ENCODE measurements around the gene PDCD4. TPM values are rescaled to one million over a fixed set of nuclear protein-coding genes. Genes with fewer than 3 reads are reported as not detected.
"Not testable (repeated sequence)": the region's sequence is repeated elsewhere in the genome, so short reads cannot be mapped to it uniquely, and the experiment has no call there.

Gene PDCD4
- total RNA-seq, 6 donors from 2014 or later = 38.0 to 129 (median 57.1) TPM

- 55 to 57% methylated on average over 4 of the region's 4 CpGs for WGBS, 2 donors
- H3K36me3 ChIP-seq = no peaks in the 10 kb centered on the region
- no peak overlapping the region for H3K4me3 ChIP-seq
- TF ChIP-seq EP300 (IDR thresholded peaks at IDR 0.05) (no peak), CTCF (IDR thresholded peaks at IDR 0.05) (no peak), POLR2AphosphoS5 (IDR thresholded peaks at IDR 0.05) (no peak), POLR2A (IDR thresholded peaks at IDR 0.05) (no peak)
- peaks cover 34 to 58% (median 49%) of the 10 kb centered on the region in 4 donors for H3K4me1 ChIP-seq
- ATAC-seq (ENCODE audit: low FRiP score in 2 of 2) (peak in 1 of 2 donors; percentile 4), DNase-seq (peak in 1 of 2 donors; percentile 24)
- H3K27me3 ChIP-seq = no peaks in the 10 kb centered on the region
- H3K9me3 ChIP-seq = no peaks in the 10 kb centered on the region
- peak overlapping the region; percentile 82 to 91 (median 90) for H3K27ac ChIP-seq
Measured at GRCh38 chr10:110865809-110866482, 5.8 kb upstream of the PDCD4 start.

- ATAC-seq (ENCODE audit: low FRiP score in 2 of 2); H3K4me3 ChIP-seq; H3K36me3 ChIP-seq; H3K9me3 ChIP-seq; DNase-seq; H3K27me3 ChIP-seq: not testable (repeated sequence)
- 75 to 89% methylated on average over 8 of the region's 8 CpGs for WGBS, 2 donors
- H3K27ac ChIP-seq = peak overlapping the region in 3 of 4 donors; percentile 35 to 91 (median 69)
- peaks cover 29 to 54% (median 48%) of the 10 kb centered on the region in 4 donors for H3K4me1 ChIP-seq
Measured at GRCh38 chr10:110867011-110867806, 4.5 kb upstream of the PDCD4 start.

GRCh38 chr10:110867807-110868465, 3.8 kb upstream of the PDCD4 start:
- Histone ChIP-seq H3K4me1 (peaks cover 23 to 48% (median 45%) of the 10 kb centered on the region in 4 donors), H3K36me3 (no peaks in the 10 kb centered on the region), H3K9me3 (no peaks in the 10 kb centered on the region), H3K4me3 (no peak overlapping the region), H3K27me3 (no peaks in the 10 kb centered on the region), H3K27ac (peak overlapping the region in 3 of 4 donors; percentile 35 to 91 (median 69))
- DNase-seq (no peak), ATAC-seq (ENCODE audit: low FRiP score in 2 of 2) (no peak)
- WGBS, 2 donors = 62% methylated on average over 4 of the region's 4 CpGs
- TF ChIP-seq EP300 (IDR thresholded peaks at IDR 0.05) (no peak), POLR2AphosphoS5 (IDR thresholded peaks at IDR 0.05) (no peak), CTCF (IDR thresholded peaks at IDR 0.05) (no peak), POLR2A (IDR thresholded peaks at IDR 0.05) (no peak)

GRCh38 chr10:110868981-110869380, 2.7 kb upstream of the PDCD4 start:
- Histone ChIP-seq H3K27me3 (no peaks in the 10 kb centered on the region), H3K9me3 (no peaks in the 10 kb centered on the region), H3K4me3 (no peak overlapping the region), H3K4me1 (peaks cover 23 to 48% (median 39%) of the 10 kb centered on the region in 4 donors), H3K27ac (peak overlapping the region in 2 of 4 donors; percentile 69 to 91), H3K36me3 (no peaks in the 10 kb centered on the region)
- TF ChIP-seq POLR2AphosphoS5 (IDR thresholded peaks at IDR 0.05) (no peak), POLR2A (IDR thresholded peaks at IDR 0.05) (peak in 1 of 4 donors; percentile 21), EP300 (IDR thresholded peaks at IDR 0.05) (no peak), CTCF (IDR thresholded peaks at IDR 0.05) (no peak)
- WGBS, 2 donors = 71 to 79% methylated on average over 6 of the region's 6 CpGs
- ATAC-seq (ENCODE audit: low FRiP score in 2 of 2) (no peak), DNase-seq (peak in 1 of 2 donors; percentile 22)

- peaks cover 18 to 38% (median 25%) of the 10 kb centered on the region in 4 donors for H3K4me1 ChIP-seq
- ATAC-seq (ENCODE audit: low FRiP score in 2 of 2) (no peak), DNase-seq (no peak)
- no peaks in the 10 kb centered on the region for H3K27me3 ChIP-seq
- no peak for TF ChIP-seq POLR2AphosphoS5 (IDR thresholded peaks at IDR 0.05)
- no peak for TF ChIP-seq CTCF (IDR thresholded peaks at IDR 0.05)
- TF ChIP-seq EP300 (IDR thresholded peaks at IDR 0.05) = no peak
- TF ChIP-seq POLR2A (IDR thresholded peaks at IDR 0.05) = no peak
- 71 to 75% methylated on average over 13 of the region's 13 CpGs for WGBS, 2 donors
- no peaks in the 10 kb centered on the region for H3K9me3 ChIP-seq
- peak overlapping the region in 3 of 4 donors; percentile 66 to 94 (median 93) for H3K4me3 ChIP-seq
- H3K36me3 ChIP-seq = no peaks in the 10 kb centered on the region
- H3K27ac ChIP-seq = peak overlapping the region; percentile 92 to 100 (median 98)
Measured at GRCh38 chr10:110870823-110871297, 868 bp upstream of the PDCD4 start.

Data from upper lobe of left lung (tissue), 6 donors.